ENCODE data around the gene PUS1. TPM values are rescaled to one million over a fixed set of nuclear protein-coding genes. Genes with fewer than 3 reads are reported as not detected.

Gene PUS1
- total RNA-seq, 4 donors from 2014 or later, result 14.7 to 23.3 (median 19.5) TPM

GRCh38 chr12:131965073-131965472, 36.0 kb downstream of the PUS1 start:
- Histone ChIP-seq H3K4me3 (no peak overlapping the region), H3K36me3 (peaks cover 9 to 23% (median 14%) of the 10 kb centered on the region in 4 donors), H3K9me3 (no peaks in the 10 kb centered on the region), H3K27me3 (no peaks in the 10 kb centered on the region), H3K27ac (replicated peaks in 1 of 4) (no peak overlapping the region), H3K4me1 (peaks cover 0 to 35% (median 15%) of the 10 kb centered on the region in 4 donors)
- intact Hi-C loops (cut with DNase I), result no loop called here
- no peak for DNase-seq (ENCODE audit: extremely low spot score)
- WGBS, result 96% methylated on average over 2 of the region's 2 CpGs
- TF ChIP-seq CTCF (IDR thresholded peaks at IDR 0.05) (no peak), POLR2A (IDR thresholded peaks at IDR 0.05; ENCODE audit: low read depth) (no peak), EP300 (IDR thresholded peaks at IDR 0.05) (no peak), POLR2AphosphoS5 (IDR thresholded peaks at IDR 0.05) (no peak)

DNA sequence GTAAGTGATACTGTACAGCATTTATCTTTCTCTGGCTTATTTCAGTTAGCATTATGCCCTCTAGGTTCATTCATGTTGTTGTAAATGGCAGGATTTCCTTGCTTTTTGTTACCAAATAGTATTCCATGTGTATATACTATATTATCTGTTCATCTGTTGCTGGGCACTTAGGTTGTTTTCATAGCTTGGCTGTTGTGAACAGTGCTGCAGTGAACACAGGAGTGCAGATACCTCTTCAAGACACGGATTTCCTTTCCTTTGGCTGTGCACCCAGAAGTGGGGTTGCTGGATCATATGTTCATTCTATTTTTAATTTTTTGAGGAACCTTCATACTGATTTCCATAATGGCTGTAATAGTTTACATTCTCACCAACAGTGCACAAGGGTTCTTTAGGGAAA, 42.1 kb downstream of the PUS1 start:
- TF ChIP-seq EP300 (IDR thresholded peaks at IDR 0.05) (no peak), POLR2AphosphoS5 (IDR thresholded peaks at IDR 0.05) (no peak), CTCF (IDR thresholded peaks at IDR 0.05) (no peak), POLR2A (IDR thresholded peaks at IDR 0.05; ENCODE audit: low read depth) (no peak)
- Histone ChIP-seq H3K27me3 (no peaks in the 10 kb centered on the region), H3K4me1 (peaks cover 4 to 12% (median 8%) of the 10 kb centered on the region in 4 donors), H3K9me3 (no peaks in the 10 kb centered on the region), H3K36me3 (peaks cover 0 to 6% (median 2%) of the 10 kb centered on the region in 4 donors), H3K4me3 (no peak overlapping the region), H3K27ac (replicated peaks in 1 of 4) (no peak overlapping the region)
- DNase-seq (ENCODE audit: extremely low spot score), result no peak
- 27% methylated on average over 1 of the region's 1 CpG for WGBS
- intact Hi-C loops (cut with DNase I), result no loop called here

DNA sequence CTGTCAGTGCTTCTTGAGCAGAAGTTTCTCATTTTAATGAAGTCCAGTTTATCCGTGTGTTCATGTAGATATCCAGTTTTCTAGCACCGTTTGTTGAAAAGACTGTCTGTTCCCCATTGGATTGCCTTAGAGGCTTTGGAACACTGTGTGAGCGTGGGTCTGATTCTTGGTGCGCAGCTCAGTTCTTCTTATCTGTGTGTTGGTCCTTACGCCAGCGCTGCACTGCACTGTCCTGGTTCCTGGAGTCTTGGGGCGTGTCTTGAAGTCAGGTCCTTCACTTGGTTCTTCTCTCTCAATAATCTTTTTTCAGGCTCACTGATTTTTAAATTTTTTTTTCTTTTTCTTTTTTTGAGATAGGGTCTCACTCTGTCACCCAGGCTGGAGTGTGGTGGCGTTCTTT, 46.2 kb downstream of the PUS1 start:
- H3K27ac ChIP-seq (replicated peaks in 1 of 4), result no peak overlapping the region
- DNase-seq (ENCODE audit: extremely low spot score), result no peak
- H3K27me3 ChIP-seq, result no peaks in the 10 kb centered on the region
- TF ChIP-seq POLR2A (IDR thresholded peaks at IDR 0.05; ENCODE audit: low read depth) (no peak), CTCF (IDR thresholded peaks at IDR 0.05) (no peak), EP300 (IDR thresholded peaks at IDR 0.05) (no peak), POLR2AphosphoS5 (IDR thresholded peaks at IDR 0.05) (no peak)
- peaks cover 4 to 12% (median 8%) of the 10 kb centered on the region in 4 donors for H3K4me1 ChIP-seq
- no peak overlapping the region for H3K4me3 ChIP-seq
- H3K36me3 ChIP-seq, result peaks cover 1 to 14% (median 10%) of the 10 kb centered on the region in 4 donors
- WGBS, result 90% methylated on average over 8 of the region's 8 CpGs
- intact Hi-C loops (cut with DNase I), result no loop called here
- H3K9me3 ChIP-seq, result no peaks in the 10 kb centered on the region

GRCh38 chr12:131979606-131980005, 50.5 kb downstream of the PUS1 start:
- Histone ChIP-seq H3K27me3 (no peaks in the 10 kb centered on the region), H3K9me3 (no peaks in the 10 kb centered on the region), H3K27ac (replicated peaks in 1 of 4) (no peak overlapping the region), H3K4me1 (no peaks in the 10 kb centered on the region), H3K36me3 (peaks cover 35 to 52% (median 51%) of the 10 kb centered on the region in 4 donors), H3K4me3 (no peak overlapping the region)
- intact Hi-C loops (cut with DNase I), result no loop called here
- TF ChIP-seq POLR2AphosphoS5 (IDR thresholded peaks at IDR 0.05) (no peak), CTCF (IDR thresholded peaks at IDR 0.05) (no peak), POLR2A (IDR thresholded peaks at IDR 0.05; ENCODE audit: low read depth) (no peak), EP300 (IDR thresholded peaks at IDR 0.05) (no peak)
- WGBS, result 88% methylated on average over 12 of the region's 12 CpGs
- peak; percentile 31 for DNase-seq (ENCODE audit: extremely low spot score)

DNA sequence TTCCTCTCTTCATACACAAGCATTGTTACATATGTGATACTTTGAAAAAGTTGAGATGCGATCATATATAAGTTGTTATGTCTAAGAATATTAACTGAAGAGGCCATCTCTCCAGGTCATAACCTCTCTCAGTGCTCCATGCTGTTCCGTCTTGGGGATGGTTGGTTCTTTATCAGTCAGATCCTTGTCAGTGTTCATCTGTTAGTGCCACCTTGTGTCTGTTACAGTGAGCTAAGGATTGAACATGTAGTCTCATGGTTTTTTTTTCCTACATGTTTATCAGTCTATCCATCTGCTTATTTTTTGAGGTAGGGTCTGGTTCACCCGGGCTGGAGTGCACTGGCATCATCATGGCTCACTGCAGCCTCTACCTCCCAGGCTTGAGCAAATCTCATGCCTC, 51.2 kb downstream of the PUS1 start:
- no peak overlapping the region for H3K27ac ChIP-seq (replicated peaks in 1 of 4)
- no peak for DNase-seq (ENCODE audit: extremely low spot score)
- 82% methylated on average over 3 of the region's 3 CpGs for WGBS
- H3K4me3 ChIP-seq, result no peak overlapping the region
- no peaks in the 10 kb centered on the region for H3K9me3 ChIP-seq
- TF ChIP-seq EP300 (IDR thresholded peaks at IDR 0.05), result no peak
- no peak for TF ChIP-seq POLR2AphosphoS5 (IDR thresholded peaks at IDR 0.05)
- TF ChIP-seq POLR2A (IDR thresholded peaks at IDR 0.05; ENCODE audit: low read depth), result no peak
- no peak for TF ChIP-seq CTCF (IDR thresholded peaks at IDR 0.05)
- H3K27me3 ChIP-seq, result no peaks in the 10 kb centered on the region
- intact Hi-C loops (cut with DNase I), result no loop called here
- no peaks in the 10 kb centered on the region for H3K4me1 ChIP-seq
- peaks cover 35 to 59% (median 56%) of the 10 kb centered on the region in 4 donors for H3K36me3 ChIP-seq

Measured in esophagus muscularis mucosa (tissue), 4 donors.